HG03097 (cell line): Measurements from ENCODE around the gene POMGNT2.

ENCODE experiments used
- ATAC-seq: cut with Tn5 transposase; IDR thresholded peaks from one replicate; pipeline ENCODE4 v1.9.1; 2021; ENCODE audit not compliant: unreplicated experiment, low FRiP score

POMGNT2 gene

DNA sequence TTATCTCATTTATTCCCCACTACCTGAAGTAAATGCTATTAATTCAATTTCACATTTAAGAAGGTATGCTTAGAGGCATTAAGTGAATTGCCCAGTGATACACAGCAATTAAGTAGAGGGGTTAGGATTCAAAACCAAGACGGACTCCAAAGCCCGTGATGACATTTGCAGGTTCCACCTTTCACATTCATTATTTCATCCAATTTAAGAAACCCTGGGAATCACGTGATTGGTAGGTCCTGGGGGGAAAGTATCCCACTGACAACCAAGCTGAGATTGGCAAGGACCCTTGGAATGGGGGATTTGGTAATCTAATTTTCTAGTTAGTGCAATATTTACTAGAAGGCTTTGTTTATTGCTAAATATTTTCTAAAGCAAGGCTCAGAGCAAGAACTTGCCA lies 1.8 kb downstream of the POMGNT2 start:
- no peak for ATAC-seq

DNA sequence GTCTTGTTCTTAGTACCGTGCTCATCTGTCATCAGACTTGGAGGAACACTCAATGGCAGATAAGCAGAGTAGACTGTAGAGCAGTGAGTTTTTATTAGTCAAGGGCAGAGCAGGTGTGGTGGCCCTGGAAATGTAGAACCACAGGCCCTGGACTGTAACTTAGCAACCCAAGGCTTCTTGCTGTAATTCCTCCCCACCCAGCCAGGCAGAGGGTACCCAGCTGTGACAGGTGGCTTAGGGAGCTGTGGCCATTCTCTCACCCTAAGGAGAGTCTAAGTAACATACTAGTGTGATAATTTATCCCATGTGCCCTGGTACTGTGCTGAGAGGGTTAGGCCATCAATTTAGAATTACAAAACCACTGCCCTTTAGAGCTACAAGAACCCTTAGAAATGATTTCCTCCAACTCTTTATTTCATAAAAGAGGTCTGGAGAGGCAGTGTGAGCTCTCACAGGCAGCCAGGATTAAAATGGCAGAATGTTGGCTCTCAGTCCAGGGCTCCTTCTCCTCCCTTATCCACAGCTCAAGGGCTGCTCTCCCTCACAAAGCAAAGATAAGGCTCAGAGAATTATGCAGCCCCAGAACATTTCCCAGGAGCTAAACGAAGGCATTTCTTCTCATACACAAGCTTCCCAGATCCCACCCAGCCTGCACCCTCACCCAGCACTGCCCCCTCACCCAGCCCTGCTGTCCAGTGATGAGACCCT lies 3.0 kb downstream of the POMGNT2 start:
- no peak for ATAC-seq

DNA sequence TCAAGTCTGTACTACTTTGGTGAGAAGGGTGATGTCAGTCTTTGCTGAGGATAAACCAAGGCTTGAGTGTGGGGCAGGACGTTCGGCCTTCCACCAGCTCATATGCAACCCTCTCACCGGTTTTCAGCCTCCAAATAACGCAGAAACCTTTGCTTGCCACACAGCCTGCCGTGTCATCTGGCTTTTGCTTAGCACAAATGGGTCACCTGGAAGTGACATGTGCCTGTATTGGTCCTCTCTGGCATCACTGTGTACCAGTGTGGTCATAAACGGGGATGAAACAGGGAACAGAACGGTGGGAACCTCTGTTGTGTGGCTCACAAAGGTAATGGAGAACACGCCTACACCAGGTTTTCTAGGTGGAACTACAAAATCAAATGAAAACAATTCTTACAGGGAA lies 7.1 kb downstream of the POMGNT2 start:
- ATAC-seq, result no peak

DNA sequence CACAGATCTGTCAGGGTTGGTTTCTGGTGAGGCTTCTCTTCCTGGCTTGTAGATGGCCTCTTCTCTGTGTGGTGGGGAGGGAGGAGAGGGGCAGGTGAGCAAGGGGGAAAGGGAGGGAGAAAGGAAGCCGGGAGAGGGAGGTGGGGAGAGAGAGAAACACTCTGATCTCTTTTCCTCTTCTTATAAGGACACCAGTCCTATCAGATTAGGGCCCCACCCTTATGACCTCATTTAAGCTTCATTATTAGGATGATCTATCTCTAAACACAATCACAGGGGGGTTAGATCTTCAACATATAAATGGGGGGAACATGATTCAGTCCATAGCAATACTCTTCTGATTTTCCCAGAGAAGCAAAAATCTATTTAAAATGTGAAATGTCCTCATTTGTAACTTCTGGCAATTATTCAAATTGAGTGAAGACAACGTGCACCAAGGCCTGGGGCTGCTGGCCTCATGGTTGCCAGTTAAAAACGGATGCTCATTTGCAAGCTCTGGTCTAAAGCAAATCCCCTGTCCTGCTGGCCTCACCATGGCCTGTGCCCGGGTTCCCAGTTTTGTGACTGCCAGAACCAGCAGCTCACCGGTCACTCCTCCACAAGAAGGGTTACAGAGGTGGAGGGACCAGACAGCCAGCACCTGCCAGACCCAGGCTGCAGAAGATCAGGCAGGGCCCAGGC lies 8.3 kb downstream of the POMGNT2 start:
- ATAC-seq, result no peak

DNA sequence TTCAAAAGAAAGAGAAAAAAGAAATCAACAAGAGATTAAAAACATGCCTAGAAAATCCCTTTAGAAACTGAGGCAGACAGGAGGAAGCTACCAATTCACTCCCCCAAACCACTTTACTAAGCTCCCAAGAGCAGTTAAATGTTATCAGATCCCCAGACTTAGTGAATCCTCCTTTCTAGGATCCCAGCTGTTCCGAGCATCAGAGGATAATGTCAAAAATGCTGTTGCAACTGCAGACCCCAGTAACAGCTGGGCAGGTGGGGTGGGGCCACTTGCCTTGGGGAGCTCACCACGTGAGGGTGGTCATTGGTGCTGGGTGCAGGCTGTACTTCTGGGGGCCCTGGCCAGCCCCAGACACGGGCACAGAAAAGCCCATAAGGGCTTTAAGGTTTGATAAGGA lies 9.1 kb downstream of the POMGNT2 start:
- ATAC-seq, result no peak

DNA sequence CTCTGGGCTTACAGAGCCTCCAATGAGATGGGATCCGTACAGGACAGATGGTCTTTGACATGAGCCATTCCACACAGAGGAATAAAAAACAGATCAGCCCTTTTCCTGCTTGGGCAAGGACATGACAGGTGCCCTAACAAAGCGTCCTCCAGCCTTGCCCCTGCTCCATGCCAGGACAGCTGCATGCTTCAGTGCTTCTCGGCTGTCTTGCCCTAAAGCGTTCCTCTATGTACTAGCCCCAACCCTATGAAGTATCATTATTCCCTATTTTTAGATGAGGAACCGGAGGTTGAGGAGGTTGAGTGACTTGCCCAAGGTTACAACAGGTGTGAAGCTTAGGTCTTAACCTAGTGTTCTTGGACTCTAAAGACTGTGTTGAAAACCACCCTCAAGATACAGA lies 10.5 kb downstream of the POMGNT2 start:
- ATAC-seq, result no peak

DNA sequence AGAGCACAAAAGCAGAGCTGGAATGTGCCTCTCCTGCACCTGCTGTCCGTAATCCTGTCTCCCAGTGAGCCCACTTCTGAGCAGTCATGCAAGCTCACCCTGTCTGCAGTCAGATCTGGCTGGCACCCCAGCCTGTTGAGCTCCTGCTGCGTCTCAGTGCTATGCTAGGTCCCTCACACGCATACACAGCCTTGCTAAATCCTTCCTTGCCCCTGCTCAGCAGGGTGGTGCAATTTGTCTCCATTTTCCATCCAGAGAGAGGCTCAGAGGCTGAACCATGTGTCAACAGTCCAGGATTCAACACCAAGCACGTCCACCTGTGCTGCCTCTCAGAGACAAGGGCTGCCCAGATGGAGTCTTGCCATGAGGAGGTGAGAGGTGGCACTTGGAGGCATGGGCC lies 11.0 kb downstream of the POMGNT2 start:
- no peak for ATAC-seq

DNA sequence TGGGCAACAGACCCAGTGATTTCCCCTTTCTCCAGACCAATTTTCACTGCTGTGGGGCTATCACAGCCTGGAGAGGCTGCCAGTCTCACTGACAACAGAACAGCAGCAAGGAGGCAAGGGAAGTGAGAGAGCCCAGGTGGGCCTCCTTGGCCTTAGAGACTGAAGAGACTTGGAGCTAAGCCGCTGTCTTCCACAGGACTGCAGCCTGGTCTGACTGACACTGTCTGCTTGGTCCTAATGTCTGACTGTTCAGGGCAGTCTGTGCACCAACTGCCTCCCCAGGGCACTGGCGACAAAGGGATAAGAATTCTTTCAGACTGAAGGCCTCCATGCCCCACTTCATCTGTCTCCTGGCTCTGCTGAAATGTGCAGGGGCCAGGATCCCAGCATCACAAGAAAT lies 11.5 kb downstream of the POMGNT2 start:
- ATAC-seq, result no peak

DNA sequence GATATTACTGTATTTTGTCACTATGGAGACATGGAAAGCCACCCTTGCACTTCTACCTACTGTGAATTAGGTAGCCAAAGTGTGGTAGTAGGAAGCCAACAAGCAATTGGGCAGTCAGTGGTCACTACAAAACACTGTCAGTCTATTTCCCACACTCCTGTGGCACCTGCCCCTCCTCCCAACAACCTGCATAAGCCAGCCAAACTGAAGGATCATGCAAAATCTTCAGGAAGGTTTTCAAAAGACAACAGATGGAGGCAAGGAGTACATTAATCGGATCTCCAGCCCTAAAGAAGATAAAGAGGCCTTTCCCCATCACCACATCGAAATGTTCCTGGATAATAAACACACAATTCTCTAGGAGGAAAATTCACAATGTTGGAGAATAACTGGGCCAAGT lies 11.9 kb downstream of the POMGNT2 start:
- no peak for ATAC-seq

DNA sequence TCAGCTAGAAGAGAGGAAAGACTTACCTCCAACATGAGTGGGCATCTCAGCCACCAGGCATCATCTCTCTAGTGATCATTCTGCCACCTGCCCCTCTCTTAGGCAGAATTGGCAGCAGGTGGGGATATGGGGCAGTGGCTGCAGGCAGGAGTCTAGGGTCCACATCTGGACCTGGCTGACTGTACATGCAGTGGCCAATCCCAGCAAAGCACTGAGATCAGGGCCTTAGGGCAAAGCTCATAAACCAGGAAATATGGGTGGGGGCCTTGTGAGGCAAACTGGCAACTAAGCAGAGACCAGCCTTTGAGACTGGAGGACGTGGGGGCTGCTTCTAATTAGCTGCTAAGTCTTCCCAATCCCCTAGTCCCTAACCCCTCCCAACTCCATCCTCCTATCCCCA lies 12.9 kb downstream of the POMGNT2 start:
- ATAC-seq, result no peak

DNA sequence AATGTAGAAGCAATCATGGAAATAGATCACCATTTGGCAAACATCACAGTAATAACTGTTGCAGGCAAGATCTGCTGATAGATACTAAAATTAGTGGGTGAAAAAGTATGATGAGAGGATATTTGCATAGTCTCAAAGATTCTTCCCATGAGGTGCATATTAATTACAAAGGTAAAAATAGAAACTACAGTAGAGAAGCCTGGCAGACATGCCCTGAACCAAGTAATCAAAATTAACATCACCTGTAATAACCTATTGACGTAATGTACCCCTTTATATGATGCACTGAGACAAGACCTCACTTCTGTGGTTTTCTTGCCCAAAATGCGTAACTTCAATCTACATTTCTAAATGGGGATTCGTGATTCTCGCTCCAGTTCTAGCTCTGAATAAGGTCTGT lies 14.4 kb downstream of the POMGNT2 start:
- no peak for ATAC-seq

DNA sequence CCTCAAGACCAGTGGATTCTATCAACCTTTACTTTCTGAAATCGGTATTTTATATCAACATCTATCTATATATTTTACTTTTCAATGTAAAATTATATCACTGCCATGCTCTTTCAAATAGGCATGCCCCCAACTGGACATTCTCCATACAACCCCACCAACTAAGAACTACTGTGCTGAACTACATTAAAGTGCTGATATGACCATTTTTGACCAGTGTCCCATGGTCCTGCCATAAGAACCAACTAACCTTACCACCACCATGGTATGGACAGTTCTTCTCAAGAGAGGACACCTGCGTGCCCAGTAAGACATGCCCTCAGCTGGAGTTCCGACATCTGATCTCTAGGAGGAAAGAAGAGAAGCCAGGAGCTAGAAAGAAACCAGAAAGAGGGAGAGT lies 15.6 kb downstream of the POMGNT2 start:
- ATAC-seq, result no peak

DNA sequence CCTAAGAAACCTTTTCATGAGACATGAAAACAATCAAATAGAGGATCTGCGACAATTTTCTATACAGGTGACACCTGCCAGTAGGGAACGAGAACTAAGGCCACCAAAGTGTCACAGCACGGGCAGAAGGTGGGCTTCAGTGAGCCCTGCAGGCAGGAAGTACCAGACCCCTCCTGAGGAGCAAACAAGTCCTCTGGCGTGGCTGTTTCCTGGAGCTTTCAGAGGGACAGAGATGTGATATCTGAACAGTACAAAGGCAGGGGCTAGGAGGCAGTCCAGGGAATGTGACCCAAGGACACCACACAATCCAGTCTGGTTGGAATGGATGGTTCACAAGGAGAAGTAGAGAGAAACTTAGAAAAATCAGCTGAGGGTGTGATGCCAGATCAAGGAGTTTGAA lies 16.8 kb downstream of the POMGNT2 start:
- no peak for ATAC-seq

DNA sequence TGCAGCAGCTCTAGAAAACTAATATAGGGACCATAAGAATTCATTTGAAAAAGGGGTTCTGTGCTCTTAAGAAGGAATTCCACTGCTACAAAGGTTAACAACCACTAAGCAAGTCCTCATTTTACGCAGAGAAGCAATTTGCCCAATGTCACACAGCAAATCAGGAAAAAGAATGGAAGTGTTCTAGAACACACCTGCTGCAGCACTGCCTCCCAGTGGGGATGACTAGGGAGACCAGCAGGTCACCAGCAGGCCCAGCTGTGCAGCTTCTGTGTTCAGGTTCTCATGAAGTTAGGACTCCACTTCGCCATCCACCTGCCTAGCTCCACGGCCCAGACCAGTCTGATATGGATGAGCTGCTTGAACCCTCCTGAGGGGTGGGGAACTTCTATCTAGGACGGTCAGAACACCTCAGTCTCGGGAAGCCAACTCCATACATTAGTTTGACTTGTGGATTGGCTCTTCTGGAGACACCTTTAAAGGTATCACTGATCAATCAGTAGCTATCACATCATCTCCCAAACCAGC lies 18.6 kb downstream of the POMGNT2 start:
- ATAC-seq, result no peak

DNA sequence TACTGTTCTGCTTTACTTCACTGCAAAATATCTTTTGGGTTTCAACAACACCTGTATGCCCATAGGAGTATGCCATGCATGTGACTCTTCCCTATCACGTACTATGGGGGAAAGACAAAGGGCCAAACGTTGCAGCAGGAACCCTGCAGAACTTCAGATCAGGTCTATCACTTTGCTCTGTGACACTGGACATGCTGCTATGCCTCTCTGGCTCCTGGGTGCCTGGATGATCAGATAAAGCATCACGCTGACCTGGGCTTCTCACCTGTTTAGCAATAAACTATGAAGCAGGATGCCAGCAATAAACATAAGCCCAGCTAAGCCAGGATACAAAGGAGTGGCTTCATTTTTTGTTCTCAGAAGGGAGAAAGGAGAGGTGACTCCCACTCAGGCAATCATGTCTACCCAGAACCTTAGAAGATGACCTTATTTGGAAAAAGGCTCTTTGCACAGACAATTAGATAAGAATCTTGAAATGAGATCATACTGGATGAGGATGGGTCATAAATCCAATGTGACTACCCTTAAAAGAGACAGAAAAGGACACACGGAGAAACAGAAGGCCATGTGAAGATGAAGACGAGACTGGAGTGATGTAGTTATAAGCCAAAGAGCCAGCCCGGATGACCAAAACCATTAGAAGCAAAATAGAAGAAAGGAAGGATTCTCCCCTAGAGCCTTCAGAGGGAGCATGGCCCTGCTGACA lies 19.3 kb downstream of the POMGNT2 start:
- ATAC-seq, result no peak

DNA sequence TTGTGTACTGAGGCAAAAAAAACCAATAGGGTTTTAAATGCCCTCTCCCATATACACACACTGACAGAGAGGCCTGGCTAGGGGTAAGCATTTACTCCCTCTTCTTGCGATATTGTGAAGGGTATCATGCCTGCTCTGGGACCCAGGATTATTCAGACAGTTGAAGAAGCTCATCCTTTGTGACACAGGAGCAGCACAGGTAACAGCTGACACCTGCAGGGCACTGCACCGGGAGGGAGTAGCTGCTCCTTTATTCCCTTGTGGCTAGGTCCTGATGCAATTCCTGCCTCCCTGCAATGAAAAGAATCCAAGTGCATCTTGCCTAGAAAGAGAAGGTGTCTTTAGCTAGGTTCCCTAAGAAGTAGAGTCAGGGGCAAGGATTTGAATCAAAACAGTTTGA lies 23.4 kb downstream of the POMGNT2 start:
- no peak for ATAC-seq

DNA sequence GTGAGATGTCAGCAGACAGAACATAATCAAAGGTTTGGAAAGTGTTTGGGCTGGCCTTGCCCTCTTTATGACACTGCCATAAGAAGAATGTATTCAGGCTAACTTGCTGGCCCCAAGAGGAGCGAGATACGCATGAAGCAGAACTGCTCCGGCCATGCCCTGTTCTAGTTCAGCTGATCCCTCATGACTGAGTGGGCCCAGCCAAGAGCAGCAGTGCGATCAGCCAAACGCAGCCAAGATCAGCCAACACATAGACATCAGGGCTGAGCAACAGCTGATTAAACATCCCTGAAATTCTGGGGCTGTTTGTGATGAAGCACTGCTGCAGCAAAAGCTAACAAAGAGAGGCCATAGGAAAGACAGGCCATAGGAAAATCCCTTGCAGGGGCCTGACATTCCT lies 24.1 kb downstream of the POMGNT2 start:
- ATAC-seq, result no peak

DNA sequence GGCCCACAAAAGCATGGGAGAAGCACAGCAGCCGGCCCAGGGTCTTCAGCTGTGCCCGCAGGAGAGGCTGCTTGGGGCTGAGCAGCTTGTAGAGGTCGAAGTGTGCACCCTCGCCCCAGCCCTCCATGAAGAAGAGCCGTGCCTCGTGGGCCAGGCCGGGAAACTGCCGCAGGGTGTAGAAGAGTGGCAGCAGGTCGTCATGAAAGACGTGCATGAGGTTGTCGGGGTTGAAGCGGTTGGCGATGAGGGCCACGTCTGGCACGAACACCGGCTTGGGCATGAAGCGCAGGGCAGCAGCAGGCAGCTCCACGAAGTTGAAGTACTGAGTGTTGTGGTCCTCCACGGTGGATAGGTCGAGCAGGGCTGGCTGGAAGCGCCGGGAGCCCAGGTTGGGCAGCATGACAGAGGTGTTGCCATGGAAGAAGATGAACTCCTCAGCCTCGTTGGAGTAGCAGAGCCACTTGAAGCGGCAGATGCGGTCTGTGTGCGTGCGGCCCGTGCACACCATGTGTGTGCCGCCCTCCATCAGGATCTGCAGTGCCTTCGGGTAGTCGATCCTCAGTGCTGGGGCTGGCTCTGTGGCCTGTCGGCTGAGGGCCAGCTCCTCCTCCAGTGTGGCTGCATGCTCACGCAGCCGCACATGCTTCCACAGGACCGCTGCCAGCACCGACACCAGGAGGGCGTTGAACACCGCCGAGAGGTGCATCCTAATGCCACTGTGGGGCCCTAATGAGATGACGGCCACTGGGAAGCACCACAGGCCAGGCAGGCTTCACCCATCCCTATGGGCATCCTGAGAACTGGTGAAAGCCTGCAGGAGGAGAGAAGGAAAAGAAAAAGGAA lies 24.9 kb downstream of the POMGNT2 start:
- no peak for ATAC-seq

DNA sequence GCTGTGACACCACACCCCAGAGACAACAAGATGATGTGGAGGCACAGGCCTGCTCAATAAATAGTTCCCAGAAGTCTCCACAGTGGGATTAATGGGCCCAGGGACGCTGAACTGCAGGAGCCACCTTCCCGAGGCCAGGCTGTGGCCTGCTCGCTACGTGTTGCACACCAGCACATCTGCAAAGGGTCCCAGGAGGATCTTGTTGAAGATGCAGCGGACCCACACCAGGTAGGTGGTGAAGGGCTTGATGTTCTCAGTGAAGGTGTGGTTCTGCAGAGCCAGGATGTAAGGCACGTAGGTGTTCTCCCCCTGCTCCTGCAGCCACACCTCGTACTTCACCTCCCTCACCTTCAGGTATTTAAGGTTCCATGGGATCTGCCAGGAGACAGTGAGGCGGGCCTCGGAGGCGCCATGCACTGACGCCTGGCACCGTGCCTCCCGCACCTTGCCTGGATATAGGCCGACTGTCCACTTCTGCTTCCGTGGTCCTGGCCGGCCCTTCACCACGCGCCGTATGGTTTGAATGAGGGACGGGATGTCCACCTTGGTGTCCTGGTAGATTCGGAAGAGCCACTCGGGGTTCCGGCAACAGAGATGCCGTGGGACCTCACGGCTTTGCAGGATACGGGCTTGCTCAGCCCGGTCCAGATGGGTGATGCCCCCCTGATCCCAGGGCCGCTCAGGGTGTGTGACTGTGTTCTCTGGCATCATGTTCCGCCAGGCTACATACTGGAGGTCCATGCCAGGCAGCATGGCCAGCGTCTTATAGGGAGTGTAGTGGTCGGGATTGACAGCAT lies 26.1 kb downstream of the POMGNT2 start:
- ATAC-seq, result no peak

DNA sequence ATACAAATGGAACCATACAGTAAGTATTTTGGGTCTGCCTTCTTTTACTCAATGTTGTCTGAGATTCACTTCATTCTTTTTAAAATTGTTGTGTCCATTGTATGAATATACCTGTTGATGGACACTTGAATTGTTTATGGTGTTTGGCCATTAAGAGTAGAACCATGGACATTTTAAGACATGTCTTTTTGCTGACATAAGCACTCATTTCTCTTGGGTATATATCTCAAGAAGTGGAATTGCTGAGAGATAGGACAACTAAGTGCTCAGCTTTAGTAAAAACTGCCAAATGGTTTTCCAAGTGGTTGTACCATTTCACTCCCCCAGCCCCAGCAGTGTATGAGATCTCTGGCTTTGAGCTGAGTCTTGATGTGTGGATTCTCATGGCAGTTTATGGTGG lies 28.2 kb downstream of the POMGNT2 start:
- ATAC-seq, result no peak
